SJCRH30 (cell line): ENCODE data around the gene CFL2. TPM values are rescaled to one million over a fixed set of nuclear protein-coding genes. Genes with fewer than 3 reads are reported as not detected.

Experiments
- DNase-seq, 2 experiments: peaks; one replicate each; pipeline ENCODE4 v3.0.0-alpha.2; 2015 to 2020
- H3K27ac ChIP-seq: fragments of 250-450 bp; sonication (Bioruptor Pico); 2 replicates; pipeline ENCODE4 v1.5.1; 2020; ENCODE audit warnings: mild to moderate bottlenecking, moderate library complexity
- H3K27me3 ChIP-seq: fragments of 250-450 bp; sonication (Bioruptor Pico); 2 replicates; pipeline ENCODE4 v1.5.1; 2020; ENCODE audit warnings: mild to moderate bottlenecking, moderate library complexity
- H3K36me3 ChIP-seq: fragments of 250-450 bp; sonication (Bioruptor Pico); 2 replicates; pipeline ENCODE4 v1.5.1; 2020; ENCODE audit warnings: mild to moderate bottlenecking, moderate library complexity
- H3K4me1 ChIP-seq: fragments of 250-450 bp; sonication (Bioruptor Pico); 2 replicates; pipeline ENCODE4 v1.5.1; 2020; ENCODE audit warnings: mild to moderate bottlenecking, moderate library complexity
- H3K4me3 ChIP-seq: fragments of 250-450 bp; sonication (Bioruptor Pico); 2 replicates; pipeline ENCODE4 v1.5.1; 2020; ENCODE audit warnings: mild to moderate bottlenecking, moderate library complexity
- H3K9me3 ChIP-seq: fragments of 250-450 bp; sonication (Bioruptor Pico); replicated peaks from 2 replicates; pipeline ENCODE4 v1.5.1; 2020; ENCODE audit warnings: mild to moderate bottlenecking, moderate library complexity
- total RNA-seq: library from RNA; depleted of rRNA; stranded (reverse); fragments of >200 nt; shearing (Covaris generic); gene quantifications from 2 replicates; pipeline ENCODE4 v1.2.3, GENCODE V29; 2014; rRNA removed

CFL2 gene
- total RNA-seq, 1 experiment from 2014 or later, result 233 TPM

GRCh38 chr14:34671716-34672115 is 42.7 kb downstream of the CFL2 start:
- Histone ChIP-seq H3K27me3 (no peaks in the 10 kb centered on the region), H3K36me3 (no peaks in the 10 kb centered on the region), H3K27ac (no peak overlapping the region), H3K9me3 (0 out of 2 replicates have a peak, but pooled peaks cover 4% of the 10 kb centered on the region), H3K4me3 (no peak overlapping the region), H3K4me1 (no peaks in the 10 kb centered on the region; the same call in 1 of the 2 replicates)
- DNase-seq, result no peak

- Histone ChIP-seq H3K9me3 (no peaks in the 10 kb centered on the region), H3K36me3 (no peaks in the 10 kb centered on the region), H3K4me3 (no peak overlapping the region), H3K27ac (no peak overlapping the region), H3K4me1 (peaks cover 9% of the 10 kb centered on the region), H3K27me3 (no peaks in the 10 kb centered on the region)
- DNase-seq, result no peak
Observed at GRCh38 chr14:34668111-34668510, 46.3 kb downstream of the CFL2 start.

GRCh38 chr14:34667007-34667406 is 47.4 kb downstream of the CFL2 start:
- no peak overlapping the region for H3K27ac ChIP-seq

GRCh38 chr14:34665785-34666435 is 48.5 kb downstream of the CFL2 start:
- Histone ChIP-seq H3K4me3 (no peak overlapping the region), H3K4me1 (peaks cover 9% of the 10 kb centered on the region), H3K27ac (peak overlapping the region; percentile 9; the same call in 1 of the 2 replicates), H3K36me3 (no peaks in the 10 kb centered on the region), H3K9me3 (no peaks in the 10 kb centered on the region; the same call in 1 of the 2 replicates), H3K27me3 (no peaks in the 10 kb centered on the region)
- peak; percentile 37 to 43 for DNase-seq

More at GRCh38 chr14:34667007-34667406, 47.4 kb downstream of the CFL2 start:
- no peaks in the 10 kb centered on the region for H3K9me3 ChIP-seq
- no peaks in the 10 kb centered on the region for H3K27me3 ChIP-seq
- DNase-seq, result no peak
- H3K4me3 ChIP-seq, result no peak overlapping the region
- H3K36me3 ChIP-seq, result no peaks in the 10 kb centered on the region
- H3K4me1 ChIP-seq, result peaks cover 9% of the 10 kb centered on the region

- Histone ChIP-seq H3K27me3 (no peaks in the 10 kb centered on the region), H3K4me3 (no peak overlapping the region), H3K36me3 (no peaks in the 10 kb centered on the region), H3K4me1 (peaks cover 9% of the 10 kb centered on the region), H3K9me3 (no peaks in the 10 kb centered on the region; the same call in 1 of the 2 replicates), H3K27ac (no peak overlapping the region)
- DNase-seq, result no peak
Observed at GRCh38 chr14:34662561-34663088, 51.8 kb downstream of the CFL2 start.

GRCh38 chr14:34660796-34661195 is 53.6 kb downstream of the CFL2 start:
- DNase-seq, result no peak
- no peak overlapping the region for H3K27ac ChIP-seq
- no peak overlapping the region for H3K4me3 ChIP-seq
- peaks cover 2% of the 10 kb centered on the region for H3K4me1 ChIP-seq
- no peaks in the 10 kb centered on the region; the same call in 1 of the 2 replicates for H3K9me3 ChIP-seq
- H3K36me3 ChIP-seq, result no peaks in the 10 kb centered on the region
- no peaks in the 10 kb centered on the region for H3K27me3 ChIP-seq

Other genes starting within 250 kb of the CFL2 start
- gene EAPP, start 174.9 kb downstream of the CFL2 start, total RNA-seq, result 51.1 and 58.5 TPM in 2 replicates
- gene SNX6, start 84.4 kb downstream of the CFL2 start, total RNA-seq, result 95.3 and 105 TPM in 2 replicates
- gene BAZ1A, start 160.8 kb upstream of the CFL2 start, total RNA-seq, result 51.9 and 60.8 TPM in 2 replicates